Trophoblast cell (in vitro differentiated cells and primary cell): ENCODE measurements around the gene FOXP3.

Experiments
- DNase-seq, 2 donors: peaks; one replicate each; pipeline ENCODE4 v3.0.0-alpha.2; 2016
- H2AFZ ChIP-seq: 2 replicates; pipeline ENCODE4 v1.6.1; 2013; ENCODE audit warnings: low read length, moderate library complexity, mild to moderate bottlenecking; ENCODE audit not compliant: insufficient read depth, poor library complexity
- H2AK5ac ChIP-seq: 2 replicates; pipeline ENCODE4 v1.6.1; 2013; ENCODE audit warnings: mild to moderate bottlenecking, low read length
- H2BK120ac ChIP-seq: 2 replicates; pipeline ENCODE4 v1.6.1; 2013; ENCODE audit warnings: low read length, mild to moderate bottlenecking, moderate library complexity; ENCODE audit not compliant: insufficient read depth, poor library complexity
- H2BK12ac ChIP-seq: 2 replicates; pipeline ENCODE4 v1.6.1; 2013; ENCODE audit warnings: mild to moderate bottlenecking, low read length, moderate library complexity
- H2BK5ac ChIP-seq: 2 replicates; pipeline ENCODE4 v1.6.1; 2013; ENCODE audit warnings: low read length, low read depth, moderate library complexity, mild to moderate bottlenecking; ENCODE audit not compliant: poor library complexity
- H3K14ac ChIP-seq: 2 replicates; pipeline ENCODE4 v1.6.1; 2013; ENCODE audit warnings: mild to moderate bottlenecking, low read length
- H3K18ac ChIP-seq: 2 replicates; pipeline ENCODE4 v1.6.1; 2013; ENCODE audit warnings: mild to moderate bottlenecking, low read length
- H3K23ac ChIP-seq: 2 replicates; pipeline ENCODE4 v1.6.1; 2013; ENCODE audit warnings: low read length
- H3K27ac ChIP-seq: 2 replicates; pipeline ENCODE4 v1.5.1; 2013; ENCODE audit warnings: low read depth, mild to moderate bottlenecking, inconsistent platforms, low read length, moderate library complexity
- H3K27me3 ChIP-seq: 2 replicates; pipeline ENCODE4 v1.6.1; 2013; ENCODE audit warnings: inconsistent platforms, mild to moderate bottlenecking, low read length, moderate library complexity; ENCODE audit not compliant: insufficient read depth
- H3K36me3 ChIP-seq, 2 experiments: 1 replicate in 1 of 2; 2 replicates in 1 of 2; pipeline ENCODE4 v1.6.1; 2013; ENCODE audit warnings: low read length in 2 of 2, mild to moderate bottlenecking in 2 of 2, moderate library complexity in 1 of 2; ENCODE audit not compliant: insufficient read depth in 2 of 2, control insufficient read depth in 1 of 2
- H3K4ac ChIP-seq: 2 replicates; pipeline ENCODE4 v1.6.1; 2013; ENCODE audit warnings: low read depth, mild to moderate bottlenecking, low read length, moderate library complexity
- H3K4me1 ChIP-seq, 2 experiments: 1 replicate in 1 of 2; 2 replicates in 1 of 2; pipeline ENCODE4 v1.6.1; 2013; ENCODE audit warnings: low read length in 2 of 2, mild to moderate bottlenecking in 2 of 2, moderate library complexity in 1 of 2; ENCODE audit not compliant: insufficient read depth in 2 of 2, control insufficient read depth in 1 of 2
- H3K4me2 ChIP-seq: 2 replicates; pipeline ENCODE4 v1.6.1; 2013; ENCODE audit warnings: inconsistent platforms, mild to moderate bottlenecking, low read length, moderate library complexity
- H3K4me3 ChIP-seq: 2 replicates; pipeline ENCODE4 v1.5.1; 2013; ENCODE audit warnings: mild to moderate bottlenecking, low read depth, low read length, inconsistent platforms
- H3K79me1 ChIP-seq: one replicate; pipeline ENCODE4 v1.6.1; 2013; ENCODE audit warnings: low read length
- H3K79me2 ChIP-seq: 2 replicates; pipeline ENCODE4 v1.6.1; 2013; ENCODE audit warnings: low read length, mild to moderate bottlenecking; ENCODE audit not compliant: control insufficient read depth, insufficient read depth, poor library complexity
- H3K9ac ChIP-seq: 2 replicates; pipeline ENCODE4 v1.6.1; 2013; ENCODE audit warnings: mild to moderate bottlenecking, low read length
- H3K9me3 ChIP-seq: 2 replicates; pipeline ENCODE4 v1.6.1; 2013; ENCODE audit warnings: low read depth, mild to moderate bottlenecking, control low read depth, inconsistent platforms, low read length; ENCODE audit not compliant: insufficient read depth
- H4K12ac ChIP-seq: 2 replicates; pipeline ENCODE4 v1.6.1; 2013; ENCODE audit warnings: low read depth, mild to moderate bottlenecking, low read length, moderate library complexity
- H4K8ac ChIP-seq: 2 replicates; pipeline ENCODE4 v1.6.1; 2013; ENCODE audit warnings: low read depth, mild to moderate bottlenecking, low read length, moderate library complexity
- H4K91ac ChIP-seq: one replicate; pipeline ENCODE4 v1.6.1; 2013; ENCODE audit warnings: low read depth, mild to moderate bottlenecking, low read length, moderate library complexity
- WGBS: extraction: QIAGEN DNeasy Blood & Tissue Kit; methylation state at CpG from one replicate; pipeline ENCODE4 v1.1.7; 2013; ENCODE audit warnings: missing lambda C conversion rate; ENCODE audit not compliant: insufficient read length, insufficient coverage; ENCODE audit errors: extremely low coverage; 5-methylcytosine and 5-hydroxymethylcytosine counted together

The FOXP3 gene

DNA sequence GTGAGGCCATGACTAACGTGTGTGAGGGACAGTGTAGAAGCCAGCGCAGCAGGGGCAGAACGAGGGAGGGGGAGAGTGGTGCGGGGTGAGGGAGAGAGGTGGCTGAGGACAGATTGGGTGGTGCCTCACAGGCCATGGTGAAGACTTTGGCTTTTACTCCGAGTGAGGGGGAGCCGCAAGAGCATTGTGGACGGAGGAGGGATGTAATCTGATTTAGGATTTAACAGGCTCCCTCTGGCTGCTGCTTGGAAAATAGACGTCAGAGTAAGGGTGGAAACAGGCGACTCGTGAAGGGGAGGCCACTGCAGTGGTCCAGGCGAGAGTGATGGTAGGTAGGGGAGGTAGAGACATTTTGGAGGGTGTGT is 18.1 kb upstream of the FOXP3 start:
- H2AK5ac ChIP-seq: no peak overlapping the region
- no peaks in the 10 kb centered on the region for H3K4me1 ChIP-seq
- no peak overlapping the region for H3K4me2 ChIP-seq
- peaks cover 4 to 6% of the 10 kb centered on the region in 2 experiments for H3K36me3 ChIP-seq
- DNase-seq: peak in 1 of 2 donors; percentile 6
- no peak overlapping the region for H3K9ac ChIP-seq
- no peak overlapping the region for H4K8ac ChIP-seq
- no peak overlapping the region for H2BK12ac ChIP-seq
- no peak overlapping the region for H2BK120ac ChIP-seq
- no peak overlapping the region for H4K12ac ChIP-seq
- no peaks in the 10 kb centered on the region for H3K27me3 ChIP-seq
- no peak overlapping the region for H3K23ac ChIP-seq
- H3K18ac ChIP-seq: no peak overlapping the region
- H3K79me1 ChIP-seq: no peaks in the 10 kb centered on the region
- no peaks in the 10 kb centered on the region for H3K79me2 ChIP-seq
- no peak overlapping the region for H4K91ac ChIP-seq
- H3K9me3 ChIP-seq: no peaks in the 10 kb centered on the region
- H2AFZ ChIP-seq: no peak overlapping the region
- H3K27ac ChIP-seq: no peak overlapping the region
- H2BK5ac ChIP-seq: no peak overlapping the region
- no peak overlapping the region for H3K4me3 ChIP-seq
- no CpG with 5 or more reads among the region's 11 CpGs for WGBS
- H3K14ac ChIP-seq: no peak overlapping the region
- H3K4ac ChIP-seq: no peak overlapping the region

DNA sequence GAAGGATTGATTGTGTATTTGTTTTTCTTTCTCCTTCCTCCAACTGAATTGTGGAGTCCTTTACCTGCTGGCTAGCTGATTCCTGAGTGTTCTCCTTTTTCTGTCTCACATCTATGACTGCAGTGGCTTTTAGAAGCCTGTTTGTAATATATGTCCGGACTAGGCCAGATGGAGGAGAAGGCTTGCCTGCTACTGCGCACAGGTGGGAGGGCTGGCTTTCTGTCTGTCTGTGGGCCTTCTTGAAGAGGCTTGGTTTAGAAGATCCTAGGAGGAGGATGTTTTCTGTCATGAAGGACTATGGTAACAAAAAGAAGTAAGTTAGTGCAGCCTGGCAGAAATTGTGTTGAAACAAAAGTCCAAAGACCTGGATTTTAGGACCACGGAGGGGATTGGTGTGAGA is 13.6 kb upstream of the FOXP3 start:
- no peak overlapping the region for H2BK120ac ChIP-seq
- H3K4me2 ChIP-seq: no peak overlapping the region
- H3K79me2 ChIP-seq: no peaks in the 10 kb centered on the region
- no peak for DNase-seq
- no peak overlapping the region for H2AK5ac ChIP-seq
- H4K12ac ChIP-seq: no peak overlapping the region
- no peak overlapping the region for H3K23ac ChIP-seq
- no peak overlapping the region for H3K4ac ChIP-seq
- H3K27ac ChIP-seq: no peak overlapping the region
- H2BK5ac ChIP-seq: no peak overlapping the region
- peaks cover 0 to 1% of the 10 kb centered on the region in 2 experiments for H3K36me3 ChIP-seq
- no peak overlapping the region for H3K18ac ChIP-seq
- no peak overlapping the region for H3K9ac ChIP-seq
- H3K9me3 ChIP-seq: no peaks in the 10 kb centered on the region
- H2AFZ ChIP-seq: no peak overlapping the region
- no CpG with 5 or more reads among the region's 3 CpGs for WGBS
- H3K27me3 ChIP-seq: no peaks in the 10 kb centered on the region
- H2BK12ac ChIP-seq: no peak overlapping the region
- H3K14ac ChIP-seq: no peak overlapping the region
- H3K4me1 ChIP-seq: no peaks in the 10 kb centered on the region
- no peak overlapping the region for H4K91ac ChIP-seq
- H4K8ac ChIP-seq: no peak overlapping the region
- no peaks in the 10 kb centered on the region for H3K79me1 ChIP-seq
- no peak overlapping the region for H3K4me3 ChIP-seq

DNA sequence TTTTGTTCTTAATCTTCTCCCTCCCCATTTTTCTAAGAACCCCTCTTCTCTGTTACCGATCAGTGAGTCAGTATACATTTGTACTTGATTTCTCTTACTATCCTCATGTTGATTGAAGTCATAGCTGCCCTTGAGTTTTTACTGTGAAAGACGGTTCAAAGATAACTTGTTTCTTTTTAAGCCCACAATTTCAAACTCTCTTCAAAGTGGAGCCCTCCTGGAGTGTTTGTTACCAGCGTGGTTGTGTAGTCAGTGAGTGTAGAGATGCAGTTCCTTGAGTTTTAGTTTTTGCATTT is 13.0 kb upstream of the FOXP3 start:
- Histone ChIP-seq H3K79me1 (no peaks in the 10 kb centered on the region), H3K27me3 (no peaks in the 10 kb centered on the region), H2BK120ac (no peak overlapping the region), H2AK5ac (no peak overlapping the region), H2AFZ (no peak overlapping the region), H3K4me1 (no peaks in the 10 kb centered on the region), H3K9ac (no peak overlapping the region), H3K14ac (no peak overlapping the region), H3K27ac (no peak overlapping the region), H3K79me2 (no peaks in the 10 kb centered on the region), H4K91ac (no peak overlapping the region), H4K12ac (no peak overlapping the region), H3K4me2 (no peak overlapping the region), H3K4ac (no peak overlapping the region), H2BK12ac (no peak overlapping the region), H4K8ac (no peak overlapping the region), H3K23ac (no peak overlapping the region), H3K4me3 (no peak overlapping the region), H3K9me3 (no peaks in the 10 kb centered on the region), H3K36me3 (peaks cover 0 to 1% of the 10 kb centered on the region in 2 experiments), H3K18ac (no peak overlapping the region), H2BK5ac (no peak overlapping the region)
- no CpG with 5 or more reads among the region's 3 CpGs for WGBS
- DNase-seq: no peak

DNA sequence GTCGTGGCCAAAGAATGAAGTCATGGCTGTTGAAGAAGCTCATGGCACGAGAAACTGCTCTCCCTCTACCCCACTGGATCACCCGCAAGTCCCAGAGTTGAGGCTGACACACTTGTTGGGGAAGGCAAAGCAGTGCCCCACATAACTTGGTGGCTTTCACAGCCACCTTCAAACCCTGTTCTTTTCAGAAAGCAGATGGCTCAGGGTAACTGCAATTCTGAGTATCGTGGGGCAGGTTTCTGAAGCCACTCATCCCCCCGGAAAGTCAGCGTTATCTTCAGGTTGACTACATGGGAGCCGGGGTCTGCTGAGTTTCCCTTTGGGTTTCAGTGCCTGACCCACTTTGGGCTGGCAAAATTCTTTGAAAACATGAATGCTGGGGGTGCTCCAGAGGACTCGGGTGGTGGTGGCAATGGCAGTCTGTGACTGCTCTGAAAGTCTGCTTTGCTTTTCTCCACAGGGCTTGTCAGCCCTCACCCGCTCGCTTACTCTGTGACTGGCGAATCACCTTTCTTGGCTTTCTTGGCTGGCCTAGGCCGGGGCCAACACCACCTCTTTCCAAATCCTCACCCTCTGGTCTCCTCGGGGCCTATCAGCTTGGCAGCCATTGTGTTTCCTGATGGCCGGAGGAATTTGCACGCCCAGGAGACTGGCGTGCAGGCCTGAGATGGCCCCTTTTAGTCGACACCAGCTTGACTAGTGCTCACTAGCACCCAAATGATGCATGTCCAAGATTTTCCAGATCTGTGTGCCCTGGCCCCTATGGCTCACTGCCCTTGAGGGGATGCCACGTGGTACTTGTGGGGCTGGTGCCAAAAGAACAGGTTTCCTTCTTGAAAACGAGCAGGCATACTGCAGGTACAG is 12.4 kb upstream of the FOXP3 start:
- Histone ChIP-seq H4K91ac (no peak overlapping the region), H3K79me1 (no peaks in the 10 kb centered on the region), H3K4ac (no peak overlapping the region), H3K14ac (no peak overlapping the region), H3K4me1 (peaks cover 0 to 3% of the 10 kb centered on the region in 2 experiments), H3K36me3 (peaks cover 0 to 1% of the 10 kb centered on the region in 2 experiments), H3K23ac (no peak overlapping the region), H2BK12ac (no peak overlapping the region), H3K27me3 (no peaks in the 10 kb centered on the region), H3K18ac (no peak overlapping the region), H2AFZ (no peak overlapping the region), H4K12ac (no peak overlapping the region), H3K27ac (no peak overlapping the region), H3K9me3 (no peaks in the 10 kb centered on the region), H3K9ac (no peak overlapping the region), H2BK5ac (no peak overlapping the region), H3K79me2 (no peaks in the 10 kb centered on the region), H3K4me3 (no peak overlapping the region), H4K8ac (no peak overlapping the region), H2AK5ac (no peak overlapping the region), H2BK120ac (no peak overlapping the region), H3K4me2 (no peak overlapping the region)
- DNase-seq: no peak
- WGBS: no CpG with 5 or more reads among the region's 19 CpGs
